Caki2 (cell line): ENCODE data around the gene BCL2. TPM values are rescaled to one million over a fixed set of nuclear protein-coding genes. Genes with fewer than 3 reads are reported as not detected.

Experiments
- DNase-seq: peaks from one replicate; pipeline ENCODE4 v3.0.0-alpha.2; 2015; ENCODE audit warnings: low read depth
- in situ Hi-C: cut with HindIII; loops from 2 replicates; pipeline ENCODE4 v1.10.0; 2016; ENCODE audit warnings: low sequenced_read_pairs, low pct_unique_long_range_greater_than_20kb, mixed read lengths
- total RNA-seq: library from RNA; depleted of rRNA; stranded (reverse); fragments of >200 nt; shearing (Covaris generic); gene quantifications from 2 replicates; pipeline ENCODE4 v1.2.3, GENCODE V29; 2014; ENCODE audit warnings: low replicate concordance

BCL2 gene
- total RNA-seq, 1 experiment from 2014 or later = 5.1 TPM

GRCh38 chr18:63131106-63131958, 188.2 kb downstream of the BCL2 start:
- in situ Hi-C loops = no loop called here
- DNase-seq = peak; percentile 30

- in situ Hi-C loops = no loop called here
- DNase-seq = no peak
Measured at GRCh38 chr18:63130176-63130575, 189.4 kb downstream of the BCL2 start.

- in situ Hi-C loops = no loop called here
- DNase-seq = no peak
Measured at GRCh38 chr18:63128237-63128974, 191.2 kb downstream of the BCL2 start.

GRCh38 chr18:63126134-63127069, 193.2 kb downstream of the BCL2 start:
- in situ Hi-C loops = no loop called here

GRCh38 chr18:63120620-63121019, 198.9 kb downstream of the BCL2 start:
- in situ Hi-C loops = no loop called here
- no peak for DNase-seq

More at GRCh38 chr18:63126134-63127069, 193.2 kb downstream of the BCL2 start:
- no peak for DNase-seq

- DNase-seq = peak; percentile 21
- in situ Hi-C loops = no loop called here
Measured at GRCh38 chr18:63119647-63120046, 199.9 kb downstream of the BCL2 start.

- no peak for DNase-seq
- in situ Hi-C loops = no loop called here
Measured at GRCh38 chr18:63113899-63114565, 205.5 kb downstream of the BCL2 start.

- in situ Hi-C loops = no loop called here
- DNase-seq = no peak
Measured at GRCh38 chr18:63112706-63113105, 206.9 kb downstream of the BCL2 start.

- in situ Hi-C loops = no loop called here
- DNase-seq = no peak
Measured at GRCh38 chr18:63111671-63112402, 207.7 kb downstream of the BCL2 start.

GRCh38 chr18:63109802-63110201, 209.8 kb downstream of the BCL2 start:
- in situ Hi-C loops = no loop called here
- DNase-seq = no peak

- in situ Hi-C loops = no loop called here
- DNase-seq = no peak
Measured at GRCh38 chr18:63109022-63109421, 210.5 kb downstream of the BCL2 start.

GRCh38 chr18:63107931-63108330, 211.6 kb downstream of the BCL2 start:
- in situ Hi-C loops = no loop called here
- DNase-seq = no peak

GRCh38 chr18:63107171-63107845, 212.3 kb downstream of the BCL2 start:
- in situ Hi-C loops = no loop called here
- no peak for DNase-seq

- no peak for DNase-seq
- in situ Hi-C loops = no loop called here
Measured at GRCh38 chr18:63106727-63107126, 212.8 kb downstream of the BCL2 start.

- DNase-seq = no peak
- in situ Hi-C loops = no loop called here
Measured at GRCh38 chr18:63105636-63106316, 213.8 kb downstream of the BCL2 start.

GRCh38 chr18:63104868-63105267, 214.7 kb downstream of the BCL2 start:
- in situ Hi-C loops = no loop called here
- DNase-seq = no peak
